ENCODE measurements around the gene EXOC6B. TPM values are rescaled to one million over a fixed set of nuclear protein-coding genes. Genes with fewer than 3 reads are reported as not detected.

EXOC6B gene
- total RNA-seq, 2 experiments from 2014 or later: 16.9 to 17.5 TPM

DNA sequence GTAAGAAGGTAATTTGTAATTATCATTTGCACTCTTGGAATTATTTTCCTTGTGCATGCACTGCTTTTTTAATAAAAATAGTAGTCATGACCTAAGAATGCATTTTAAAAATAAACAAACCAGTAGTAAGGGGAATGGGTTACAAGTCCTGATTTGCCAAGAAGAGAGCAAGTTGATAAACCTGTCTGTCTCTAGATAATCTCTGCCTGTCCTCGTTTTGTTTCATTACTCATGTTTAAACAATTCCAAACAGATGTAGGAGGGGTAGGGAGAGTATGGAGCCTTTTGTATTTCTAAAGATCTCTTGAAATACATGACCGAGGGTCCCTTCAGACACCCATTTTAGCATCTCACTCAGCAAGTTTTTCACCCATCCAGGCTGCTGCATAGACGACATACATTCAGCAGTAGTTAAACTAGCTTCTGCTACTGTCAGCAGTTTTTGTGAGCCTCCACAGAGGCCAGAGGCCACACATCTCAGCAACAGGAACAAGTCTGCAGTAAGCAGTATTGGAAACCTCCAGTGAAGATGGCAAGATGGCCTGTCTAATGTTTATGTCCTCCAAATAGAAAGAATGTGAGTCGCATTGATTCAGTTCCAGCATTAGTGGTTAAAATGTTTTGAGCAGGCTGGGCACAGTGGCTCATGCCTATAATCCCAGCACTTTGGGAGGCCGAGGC is 2.3 kb upstream of the EXOC6B start:
- ATAC-seq (ENCODE audit: poor library complexity): no peak
- Mint-ChIP-seq H3K27ac (no peak overlapping the region), H3K4me1 (ENCODE audit: low read depth) (peaks cover 26% of the 10 kb centered on the region), H3K36me3 (ENCODE audit: low read depth) (peaks cover 9% of the 10 kb centered on the region), H3K27me3 (peaks cover 15% of the 10 kb centered on the region), H3K9me3 (no peaks in the 10 kb centered on the region), H3K4me3 (no peak overlapping the region)
- ChIA-PET CTCF (no interaction called here), POLR2A (no interaction called here)
- Histone ChIP-seq H3K27ac (ENCODE audit: low read depth in 1 of 2, low read length in 2 of 2) (no peak overlapping the region), H3K27me3 (ENCODE audit: control insufficient read depth in 1 of 2, insufficient read depth in 2 of 2, low read length in 2 of 2) (peaks cover 0 to 4% of the 10 kb centered on the region in 2 experiments), H3K9me3 (ENCODE audit: control insufficient read depth in 1 of 2, insufficient read depth in 1 of 2, low read length in 2 of 2) (no peaks in the 10 kb centered on the region), H3K4me3 (ENCODE audit: low read length) (no peak overlapping the region), H3K36me3 (ENCODE audit: insufficient read depth, low read length) (no peaks in the 10 kb centered on the region), H3K4me1 (ENCODE audit: insufficient read depth, low read length) (peaks cover 13% of the 10 kb centered on the region)
- DNase-seq: no peak
- TF ChIP-seq, protein P1, sequence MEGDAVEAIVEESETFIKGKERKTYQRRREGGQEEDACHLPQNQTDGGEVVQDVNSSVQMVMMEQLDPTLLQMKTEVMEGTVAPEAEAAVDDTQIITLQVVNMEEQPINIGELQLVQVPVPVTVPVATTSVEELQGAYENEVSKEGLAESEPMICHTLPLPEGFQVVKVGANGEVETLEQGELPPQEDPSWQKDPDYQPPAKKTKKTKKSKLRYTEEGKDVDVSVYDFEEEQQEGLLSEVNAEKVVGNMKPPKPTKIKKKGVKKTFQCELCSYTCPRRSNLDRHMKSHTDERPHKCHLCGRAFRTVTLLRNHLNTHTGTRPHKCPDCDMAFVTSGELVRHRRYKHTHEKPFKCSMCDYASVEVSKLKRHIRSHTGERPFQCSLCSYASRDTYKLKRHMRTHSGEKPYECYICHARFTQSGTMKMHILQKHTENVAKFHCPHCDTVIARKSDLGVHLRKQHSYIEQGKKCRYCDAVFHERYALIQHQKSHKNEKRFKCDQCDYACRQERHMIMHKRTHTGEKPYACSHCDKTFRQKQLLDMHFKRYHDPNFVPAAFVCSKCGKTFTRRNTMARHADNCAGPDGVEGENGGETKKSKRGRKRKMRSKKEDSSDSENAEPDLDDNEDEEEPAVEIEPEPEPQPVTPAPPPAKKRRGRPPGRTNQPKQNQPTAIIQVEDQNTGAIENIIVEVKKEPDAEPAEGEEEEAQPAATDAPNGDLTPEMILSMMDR (IDR thresholded peaks at IDR 0.05): no peak
- intact Hi-C loops (cut with DNase I, micrococcal nuclease): loop anchor here in 1 of 2 experiments (5.0 to 10.0 kb wide), 5 partner anchors 244 to 554 kb away; partner anchors contain the start of genes FBXO41, RAB11FIP5 and SFXN5

DNA sequence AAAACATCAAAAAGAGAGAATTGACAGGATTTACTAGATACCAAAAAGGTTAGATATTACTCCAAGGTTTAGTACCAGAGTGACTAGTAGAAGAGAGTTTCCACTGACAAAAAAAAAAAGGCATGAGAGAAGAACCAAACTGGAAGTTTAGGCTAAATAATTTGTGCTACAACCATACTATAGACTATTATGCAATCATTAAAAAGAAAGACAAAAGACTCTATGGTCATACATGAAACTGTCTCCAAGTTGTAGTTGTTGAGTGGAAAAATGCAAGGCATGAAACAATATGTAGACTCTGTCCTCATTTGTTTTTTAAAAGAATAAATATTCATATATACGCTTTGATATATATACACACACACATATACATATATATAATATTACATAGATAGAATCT is 1.7 kb upstream of the EXOC6B start:
- CTCF ChIA-PET: no interaction called here
- Histone ChIP-seq H3K9me3 (ENCODE audit: control insufficient read depth in 1 of 2, insufficient read depth in 1 of 2, low read length in 2 of 2) (no peaks in the 10 kb centered on the region), H3K4me1 (ENCODE audit: insufficient read depth, low read length) (peaks cover 12% of the 10 kb centered on the region), H3K27ac (ENCODE audit: low read depth in 1 of 2, low read length in 2 of 2) (no peak overlapping the region), H3K36me3 (ENCODE audit: insufficient read depth, low read length) (no peaks in the 10 kb centered on the region), H3K27me3 (ENCODE audit: control insufficient read depth in 1 of 2, insufficient read depth in 2 of 2, low read length in 2 of 2) (peaks cover 0 to 4% of the 10 kb centered on the region in 2 experiments), H3K4me3 (ENCODE audit: low read length) (no peak overlapping the region)
- POLR2A ChIA-PET: no interaction called here
- Mint-ChIP-seq H3K36me3 (ENCODE audit: low read depth) (peaks cover 9% of the 10 kb centered on the region), H3K4me3 (peak overlapping the region; percentile 42), H3K4me1 (ENCODE audit: low read depth) (peaks cover 30% of the 10 kb centered on the region), H3K9me3 (no peaks in the 10 kb centered on the region), H3K27ac (no peak overlapping the region), H3K27me3 (peaks cover 12% of the 10 kb centered on the region)
- TF ChIP-seq, protein P1 (IDR thresholded peaks at IDR 0.05): no peak
- ATAC-seq (ENCODE audit: poor library complexity) (no peak), DNase-seq (no peak)
- intact Hi-C loops (cut with DNase I, micrococcal nuclease): loop anchor here in 1 of 2 experiments (5.0 to 10.0 kb wide), 5 partner anchors 245 to 555 kb away; partner anchors contain the start of genes FBXO41, RAB11FIP5 and SFXN5

DNA sequence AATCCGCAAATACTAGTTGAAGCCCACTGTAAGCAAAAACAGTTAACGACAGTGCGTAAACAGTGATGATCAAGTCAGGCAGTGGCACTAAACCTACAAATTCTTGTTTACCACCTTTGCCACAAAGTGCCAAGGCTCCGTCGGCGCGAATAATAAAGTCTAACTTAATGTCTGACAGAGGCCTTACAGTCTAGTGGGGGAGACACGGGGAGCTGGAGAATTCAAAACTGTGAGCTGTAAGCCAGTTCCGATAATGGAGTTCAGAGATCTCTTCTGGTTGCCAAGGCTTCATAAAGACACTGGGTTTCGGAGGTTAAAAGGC is 284 bp upstream of the EXOC6B start:
- peaks cover 0 to 4% of the 10 kb centered on the region in 2 experiments for H3K27me3 ChIP-seq (ENCODE audit: control insufficient read depth in 1 of 2, insufficient read depth in 2 of 2, low read length in 2 of 2)
- ATAC-seq (ENCODE audit: poor library complexity): no peak
- peaks cover 9% of the 10 kb centered on the region for H3K36me3 Mint-ChIP-seq (ENCODE audit: low read depth)
- H3K4me1 Mint-ChIP-seq (ENCODE audit: low read depth): peaks cover 44% of the 10 kb centered on the region
- no peaks in the 10 kb centered on the region for H3K36me3 ChIP-seq (ENCODE audit: insufficient read depth, low read length)
- no peaks in the 10 kb centered on the region for H3K9me3 ChIP-seq (ENCODE audit: control insufficient read depth in 1 of 2, insufficient read depth in 1 of 2, low read length in 2 of 2)
- no peak overlapping the region for H3K27ac ChIP-seq (ENCODE audit: low read depth in 1 of 2, low read length in 2 of 2)
- H3K4me3 Mint-ChIP-seq: peak overlapping the region; percentile 94
- no peaks in the 10 kb centered on the region for H3K9me3 Mint-ChIP-seq
- H3K4me1 ChIP-seq (ENCODE audit: insufficient read depth, low read length): peaks cover 12% of the 10 kb centered on the region
- peak overlapping the region; percentile 78 for H3K27ac Mint-ChIP-seq
- DNase-seq: no peak
- TF ChIP-seq, protein P1 (IDR thresholded peaks at IDR 0.05): no peak
- intact Hi-C loops (cut with DNase I, micrococcal nuclease): loop anchor here in 1 of 2 experiments (5.0 to 10.0 kb wide), 5 partner anchors 246 to 556 kb away; partner anchors contain the start of genes FBXO41, RAB11FIP5 and SFXN5
- peak overlapping the region; percentile 74 for H3K4me3 ChIP-seq (ENCODE audit: low read length)
- POLR2A ChIA-PET: no interaction called here
- CTCF ChIA-PET: no interaction called here
- peaks cover 12% of the 10 kb centered on the region for H3K27me3 Mint-ChIP-seq
